ENCODE results near the gene ASPRV1.

Gene ASPRV1

DNA sequence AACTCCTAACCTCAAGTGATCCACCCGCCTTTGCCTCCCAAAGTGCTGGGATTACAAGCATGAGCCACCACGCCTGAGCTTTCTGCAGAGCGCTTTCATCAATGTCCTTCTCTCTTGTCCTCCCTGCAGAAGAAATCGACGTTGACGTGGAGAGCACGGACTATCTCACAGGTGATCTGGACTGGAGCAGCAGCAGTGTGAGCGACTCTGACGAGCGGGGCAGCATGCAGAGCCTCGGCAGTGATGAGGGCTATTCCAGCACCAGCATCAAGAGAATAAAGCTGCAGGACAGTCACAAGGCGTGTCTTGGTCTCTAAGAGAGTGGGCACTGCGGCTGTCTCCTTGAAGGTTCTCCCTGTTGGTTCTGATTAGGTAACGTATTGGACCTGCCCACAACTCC, 23.5 kb downstream of the ASPRV1 start:
- no peak for DNase-seq

- no peak for DNase-seq
Measured at GRCh38 chr2:69936906-69937305, 24.5 kb downstream of the ASPRV1 start.

- no peak for DNase-seq
Measured at GRCh38 chr2:69935011-69935410, 26.4 kb downstream of the ASPRV1 start.

GRCh38 chr2:69934614-69934908, 26.9 kb downstream of the ASPRV1 start:
- no peak for DNase-seq

GRCh38 chr2:69933839-69934613, 27.4 kb downstream of the ASPRV1 start:
- no peak for DNase-seq

DNA sequence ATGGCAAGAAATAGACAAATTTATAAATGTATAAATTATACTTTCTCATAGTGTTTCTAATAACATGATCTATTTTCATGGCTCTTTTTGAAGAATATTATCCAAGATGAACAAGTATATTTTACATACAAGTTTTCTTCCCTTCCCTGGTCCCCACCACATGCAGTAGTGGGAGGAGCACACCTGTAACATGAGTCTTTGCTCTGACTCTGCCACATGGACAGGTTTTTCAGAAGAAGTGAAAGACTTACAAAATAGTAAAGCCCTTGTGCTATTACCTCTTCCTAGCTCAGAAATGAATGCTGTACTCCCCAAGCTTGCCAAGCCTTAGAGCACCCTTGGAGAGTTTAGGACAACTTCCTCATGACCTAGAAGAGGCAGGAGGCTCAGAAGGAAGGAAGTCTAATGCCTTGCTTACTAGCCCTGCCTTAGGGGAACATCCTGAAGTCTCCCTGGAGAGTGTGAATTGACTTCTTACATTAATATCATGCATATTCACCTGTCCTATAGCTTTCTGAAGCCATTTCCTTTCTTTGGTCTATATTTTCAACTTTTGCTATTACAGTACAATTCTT, 28.1 kb downstream of the ASPRV1 start:
- no peak for DNase-seq

- DNase-seq, result no peak
Measured at GRCh38 chr2:69932596-69932922, 28.9 kb downstream of the ASPRV1 start.

DNA sequence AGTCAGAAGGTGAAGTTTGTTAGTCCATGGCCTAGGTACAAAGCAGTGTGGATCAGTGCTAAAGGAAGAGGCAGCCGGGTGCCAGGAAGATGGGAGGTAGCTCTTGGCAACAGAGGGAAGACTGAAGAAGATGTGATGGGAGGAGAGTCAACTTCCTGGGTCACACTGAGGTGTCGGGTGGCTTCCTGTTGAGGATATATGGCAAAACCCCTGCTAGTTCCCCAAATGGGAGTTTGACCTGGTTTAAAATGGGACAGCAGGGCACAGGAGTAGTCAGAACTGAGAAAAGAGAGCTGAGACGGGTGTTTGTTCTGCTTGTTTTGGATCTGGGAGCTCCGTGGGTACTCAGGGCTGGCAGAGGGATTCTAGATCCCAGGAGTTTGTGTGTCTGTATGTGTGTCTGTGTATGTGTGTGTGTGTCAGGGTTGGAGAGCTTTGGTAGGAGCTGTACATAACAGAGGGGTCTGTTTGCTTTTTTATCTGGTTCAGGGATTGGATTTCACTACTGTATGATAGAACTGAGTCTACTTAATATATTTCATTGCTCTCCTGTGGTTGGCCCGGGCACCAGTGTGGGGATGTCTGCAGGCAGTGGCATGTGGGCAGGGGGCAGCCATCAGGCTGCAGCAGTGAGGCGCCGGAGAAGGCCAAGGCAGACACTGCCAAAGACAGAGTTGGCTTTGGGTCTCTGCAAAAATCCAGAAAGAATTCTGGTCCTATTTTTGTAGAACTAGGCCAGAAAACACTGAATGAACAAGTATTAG, 29.4 kb downstream of the ASPRV1 start:
- no peak for DNase-seq

GRCh38 chr2:69926849-69927515, 34.4 kb downstream of the ASPRV1 start:
- no peak for DNase-seq

GRCh38 chr2:69923116-69923515, 38.3 kb downstream of the ASPRV1 start:
- no peak for DNase-seq

- DNase-seq, result no peak
Measured at GRCh38 chr2:69918401-69918800, 43.0 kb downstream of the ASPRV1 start.

- DNase-seq, result no peak
Measured at GRCh38 chr2:69917852-69918251, 43.6 kb downstream of the ASPRV1 start.

DNA sequence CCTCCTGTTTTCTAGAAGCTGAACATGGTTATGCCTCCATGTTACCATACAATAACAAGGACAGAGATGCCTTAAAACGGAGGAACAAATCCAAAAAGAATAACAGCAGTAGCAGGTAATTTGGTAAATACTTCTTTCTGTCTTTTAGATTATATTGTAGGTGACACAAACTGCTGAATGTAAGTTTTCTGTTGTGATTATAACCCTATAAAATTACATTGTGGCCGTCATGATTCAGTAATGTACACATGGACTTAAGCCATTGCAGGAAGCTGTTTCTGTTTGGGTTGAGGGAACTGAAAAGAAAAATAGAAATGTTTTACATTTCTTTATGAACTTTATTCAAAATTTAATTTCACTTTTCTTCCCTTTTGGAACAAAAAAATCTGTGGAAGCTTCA, 45.3 kb downstream of the ASPRV1 start:
- no peak for DNase-seq

GRCh38 chr2:69914950-69915945, 46.2 kb downstream of the ASPRV1 start, which contains the start of gene MXD1:
Gene MXD1 (plus strand): TSS chr2:69915109. CDS start chr2:69915331, 222 bp downstream.
- peak in 1 of 2 donors; percentile 98 for DNase-seq

GRCh38 chr2:69914164-69914949, 47.1 kb downstream of the ASPRV1 start:
- peak in 1 of 2 donors; percentile 99 for DNase-seq

DNA sequence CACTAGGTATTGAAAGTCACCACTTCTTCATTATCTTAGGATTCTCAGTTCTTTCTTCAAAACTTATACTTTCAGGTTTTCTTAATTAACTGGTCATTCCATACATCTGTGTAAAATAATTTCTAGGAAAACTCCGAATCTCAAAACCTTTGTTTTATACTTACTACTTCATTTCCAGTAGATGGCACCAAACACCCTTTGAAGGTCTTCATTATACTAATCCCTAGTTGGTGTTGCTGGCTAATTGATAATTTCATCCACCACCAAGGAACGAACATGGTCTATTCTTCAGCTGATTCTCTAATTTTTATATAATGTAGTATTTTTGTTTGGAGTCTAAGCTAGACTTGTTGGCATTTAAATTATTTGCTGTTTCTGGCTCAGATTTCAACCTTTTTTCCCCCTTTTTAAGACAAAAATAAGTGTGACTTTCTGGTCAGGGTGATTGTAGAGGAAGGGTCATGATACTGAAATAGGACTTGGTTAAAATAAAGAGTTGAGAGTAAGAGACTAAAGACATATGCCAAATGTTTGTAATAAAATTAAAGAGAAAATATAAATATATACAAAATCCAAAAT, 49.4 kb downstream of the ASPRV1 start:
- DNase-seq, result no peak

All from stimulated activated CD4-positive, alpha-beta T cell treated with anti-CD3 and anti-CD28 coated beads, Interleukin-2, amount 100 ng/mL, for 48 hours (primary cell).